Endodermal cell (in vitro differentiated cells): ENCODE data around the gene SLCO2A1. TPM values are rescaled to one million over a fixed set of nuclear protein-coding genes. Genes with fewer than 3 reads are reported as not detected.

ENCODE experiments used
- DNase-seq: peaks from one replicate; pipeline ENCODE4 v3.0.0-alpha.2; 2017
- H3K27ac ChIP-seq: 2 replicates; pipeline ENCODE4 v1.5.1; 2013; ENCODE audit warnings: mild to moderate bottlenecking, low read depth, low read length, moderate library complexity
- H3K27me3 ChIP-seq: 2 replicates; pipeline ENCODE4 v1.6.1; 2013; ENCODE audit warnings: mild to moderate bottlenecking, low read length, moderate library complexity; ENCODE audit not compliant: insufficient read depth, control insufficient read depth, poor library complexity, severe bottlenecking
- H3K36me3 ChIP-seq: 2 replicates; pipeline ENCODE4 v1.7.0; 2013; ENCODE audit warnings: mild to moderate bottlenecking, low read length, moderate library complexity; ENCODE audit not compliant: control insufficient read depth, insufficient read depth
- H3K4me1 ChIP-seq: one replicate; pipeline ENCODE4 v1.7.0; 2013; ENCODE audit warnings: low read length; ENCODE audit not compliant: control insufficient read depth, insufficient read depth
- H3K4me3 ChIP-seq: 2 replicates; pipeline ENCODE4 v1.5.1; 2013; ENCODE audit warnings: mild to moderate bottlenecking, low read length, moderate library complexity
- H3K9ac ChIP-seq: 2 replicates; pipeline ENCODE4 v1.6.1; 2013; ENCODE audit warnings: mild to moderate bottlenecking, low read length, moderate library complexity; ENCODE audit not compliant: poor library complexity, severe bottlenecking; ENCODE audit errors: extremely low read depth
- H3K9me3 ChIP-seq: 2 replicates; pipeline ENCODE4 v1.6.1; 2013; ENCODE audit warnings: mild to moderate bottlenecking, low read length, moderate library complexity; ENCODE audit not compliant: control insufficient read depth
- H3K27ac Mint-ChIP-seq: 2 replicates; pipeline ENCODE4 v1.8.0; 2020; ENCODE audit warnings: mixed read lengths
- H3K27me3 Mint-ChIP-seq: 2 replicates; pipeline ENCODE4 v1.8.0; 2021; ENCODE audit warnings: mild to moderate bottlenecking, mixed read lengths; ENCODE audit not compliant: insufficient read depth
- H3K36me3 Mint-ChIP-seq: 2 replicates; pipeline ENCODE4 v1.8.0; 2020; ENCODE audit warnings: low read depth, mixed read lengths
- H3K4me1 Mint-ChIP-seq: 2 replicates; pipeline ENCODE4 v1.8.0; 2020; ENCODE audit warnings: mixed read lengths
- H3K4me3 Mint-ChIP-seq: 2 replicates; pipeline ENCODE4 v1.8.0; 2020; ENCODE audit warnings: mild to moderate bottlenecking, moderate library complexity, mixed read lengths
- H3K9me3 Mint-ChIP-seq: 2 replicates; pipeline ENCODE4 v1.8.0; 2020; ENCODE audit warnings: mild to moderate bottlenecking, mixed read lengths
- CTCF ChIP-seq: fragments of 200-600 bp; sonication (generic); conservative IDR thresholded peaks from 2 replicates; pipeline ENCODE4 v1.5.0; 2021; ENCODE audit warnings: antibody characterized with exemption, mild to moderate bottlenecking
- whole genome bisulfite sequencing, 2 experiments: methylation state at CpG; one replicate each; pipeline versions ENCODE4 v1.1.5 to v1.1.7; 2013; ENCODE audit warnings: missing lambda C conversion rate in 2 of 2, mixed read lengths in 1 of 2; ENCODE audit not compliant: insufficient coverage in 1 of 2, insufficient read length in 1 of 2; 5-methylcytosine and 5-hydroxymethylcytosine counted together
- total RNA-seq, 2 donors: library from RNA; stranded (reverse); fragmentation: NEBNext Ultra II Directional in 1 of 2; extraction: Animal tissue kit (Norgen Biotek cat#: 25700) in 1 of 2; gene quantifications; 2 replicates in 1 of 2; 3 replicates in 1 of 2; pipeline ENCODE4 v1.2.1, GENCODE V29; 2021

The SLCO2A1 gene
- total RNA-seq, 2 donors from 2014 or later = 126 to 134 TPM

- WGBS, 2 experiments = 96 to 100% methylated on average over 2 to 4 of the region's 4 CpGs
- H3K9me3 ChIP-seq = peaks cover 22% of the 10 kb centered on the region
- H3K9ac ChIP-seq = no peak overlapping the region
- H3K27me3 ChIP-seq = no peaks in the 10 kb centered on the region
- no peak overlapping the region for H3K27ac ChIP-seq
- H3K27me3 Mint-ChIP-seq = no peaks in the 10 kb centered on the region
- peaks cover 17% of the 10 kb centered on the region for H3K9me3 Mint-ChIP-seq
- no peak overlapping the region for H3K4me3 Mint-ChIP-seq
- H3K36me3 Mint-ChIP-seq = peaks cover 62% of the 10 kb centered on the region
- no peak overlapping the region for H3K27ac Mint-ChIP-seq
- peaks cover 36% of the 10 kb centered on the region for H3K4me1 Mint-ChIP-seq
- peaks cover 8% of the 10 kb centered on the region for H3K4me1 ChIP-seq
- H3K4me3 ChIP-seq = no peak overlapping the region
- peaks cover 20% of the 10 kb centered on the region for H3K36me3 ChIP-seq
- TF ChIP-seq CTCF = no peak
- no peak for DNase-seq
Observed at GRCh38 chr3:134004841-134005240, 24.9 kb downstream of the SLCO2A1 start.

- TF ChIP-seq CTCF = no peak
- peaks cover 13% of the 10 kb centered on the region for H3K36me3 ChIP-seq
- Mint-ChIP-seq H3K4me3 (no peak overlapping the region), H3K36me3 (peaks cover 57% of the 10 kb centered on the region), H3K9me3 (peaks cover 17% of the 10 kb centered on the region), H3K27ac (no peak overlapping the region), H3K27me3 (no peaks in the 10 kb centered on the region), H3K4me1 (peaks cover 46% of the 10 kb centered on the region)
- H3K27me3 ChIP-seq = no peaks in the 10 kb centered on the region
- H3K9ac ChIP-seq = no peak overlapping the region
- DNase-seq = no peak
- peaks cover 14% of the 10 kb centered on the region for H3K4me1 ChIP-seq
- H3K27ac ChIP-seq = no peak overlapping the region
- 93 to 96% methylated on average over 3 to 5 of the region's 5 CpGs for WGBS, 2 experiments
- no peak overlapping the region for H3K4me3 ChIP-seq
- peaks cover 22% of the 10 kb centered on the region for H3K9me3 ChIP-seq
Observed at GRCh38 chr3:134003066-134003465, 26.7 kb downstream of the SLCO2A1 start.

GRCh38 chr3:134002306-134002705 is 27.4 kb downstream of the SLCO2A1 start:
- no peak for TF ChIP-seq CTCF

More at GRCh38 chr3:134002306-134002705, 27.4 kb downstream of the SLCO2A1 start:
- peaks cover 17% of the 10 kb centered on the region for H3K9me3 Mint-ChIP-seq
- no peak overlapping the region for H3K4me3 Mint-ChIP-seq
- H3K36me3 Mint-ChIP-seq = peaks cover 53% of the 10 kb centered on the region
- no peak overlapping the region for H3K27ac Mint-ChIP-seq
- peaks cover 47% of the 10 kb centered on the region for H3K4me1 Mint-ChIP-seq
- Histone ChIP-seq H3K36me3 (peaks cover 13% of the 10 kb centered on the region), H3K9me3 (peaks cover 19% of the 10 kb centered on the region), H3K27me3 (no peaks in the 10 kb centered on the region), H3K9ac (no peak overlapping the region), H3K4me3 (no peak overlapping the region), H3K27ac (no peak overlapping the region), H3K4me1 (peaks cover 14% of the 10 kb centered on the region)
- H3K27me3 Mint-ChIP-seq = no peaks in the 10 kb centered on the region
- no peak for DNase-seq
- WGBS, 2 experiments = 91 to 100% methylated on average over 1 of the region's 1 CpG
